Neural progenitor cell (in vitro differentiated cells): Measurements from ENCODE around the gene SNX2. TPM values are rescaled to one million over a fixed set of nuclear protein-coding genes. Genes with fewer than 3 reads are reported as not detected.

Source experiments
- DNase-seq: peaks from one replicate; pipeline ENCODE4 v3.0.0-alpha.2; 2016; ENCODE audit warnings: low spot score
- H2AFZ ChIP-seq: fragments of 200-600 bp; sonication (generic); replicated peaks from 2 replicates; pipeline ENCODE4 v1.6.1; 2016; ENCODE audit warnings: antibody characterized with exemption
- H3F3A ChIP-seq: fragments of 200-600 bp; sonication (generic); 2 replicates; pipeline ENCODE4 v1.6.1; 2016; ENCODE audit warnings: antibody characterized with exemption, low read depth
- H3K27ac ChIP-seq: fragments of 200-600 bp; sonication (generic); 2 replicates; pipeline ENCODE4 v1.5.1; 2016; ENCODE audit warnings: mild to moderate bottlenecking
- H3K27me3 ChIP-seq: fragments of 200-600 bp; sonication (generic); 2 replicates; pipeline ENCODE4 v1.6.1; 2016; ENCODE audit warnings: mild to moderate bottlenecking, moderate library complexity
- H3K36me3 ChIP-seq: fragments of 200-600 bp; sonication (generic); 2 replicates; pipeline ENCODE4 v1.5.1; 2016
- H3K4me1 ChIP-seq: fragments of 200-600 bp; sonication (generic); 2 replicates; pipeline ENCODE4 v1.6.1; 2016; ENCODE audit warnings: mixed run types
- H3K4me2 ChIP-seq: fragments of 200-600 bp; sonication (generic); 2 replicates; pipeline ENCODE4 v1.6.1; 2016
- H3K4me3 ChIP-seq: fragments of 200-600 bp; sonication (generic); 2 replicates; pipeline ENCODE4 v1.5.1; 2016
- H3K79me2 ChIP-seq: fragments of 200-600 bp; sonication (generic); 2 replicates; pipeline ENCODE4 v1.6.1; 2016; ENCODE audit warnings: low read depth
- H3K9ac ChIP-seq: fragments of 200-600 bp; sonication (generic); 2 replicates; pipeline ENCODE4 v1.6.1; 2016
- H3K9me3 ChIP-seq: fragments of 200-600 bp; sonication (generic); 2 replicates; pipeline ENCODE4 v1.5.1; 2016; ENCODE audit warnings: low read depth
- H4K20me1 ChIP-seq: fragments of 200-600 bp; sonication (generic); 2 replicates; pipeline ENCODE4 v1.6.1; 2016; ENCODE audit warnings: low read depth
- H3K27ac Mint-ChIP-seq: 3 replicates; pipeline ENCODE4 v1.8.0; 2021; ENCODE audit warnings: mixed read lengths
- H3K27me3 Mint-ChIP-seq: 2 replicates; pipeline ENCODE4 v1.8.0; 2022; ENCODE audit warnings: low read depth, mild to moderate bottlenecking, inconsistent platforms, moderate library complexity, mixed read lengths; ENCODE audit not compliant: insufficient read depth
- H3K36me3 Mint-ChIP-seq: 3 replicates; pipeline ENCODE4 v1.8.0; 2021; ENCODE audit warnings: mixed read lengths
- H3K4me1 Mint-ChIP-seq: 3 replicates; pipeline ENCODE4 v1.8.0; 2021; ENCODE audit warnings: mixed read lengths
- H3K4me3 Mint-ChIP-seq: 3 replicates; pipeline ENCODE4 v1.8.0; 2021; ENCODE audit warnings: mild to moderate bottlenecking, moderate library complexity, mixed read lengths
- H3K9me3 Mint-ChIP-seq: 3 replicates; pipeline ENCODE4 v1.8.0; 2020; ENCODE audit warnings: mixed read lengths
- EZH2 ChIP-seq: fragments of 200-600 bp; sonication (generic); IDR thresholded peaks from 2 replicates; pipeline ENCODE4 v1.6.1; 2017; ENCODE audit warnings: antibody characterized with exemption, mild to moderate bottlenecking, moderate library complexity
- EZH2phosphoT487 ChIP-seq: fragments of 200-600 bp; sonication (generic); IDR thresholded peaks from 2 replicates; pipeline ENCODE4 v1.6.1; 2017; ENCODE audit warnings: antibody characterized with exemption
- total RNA-seq: library from RNA; depleted of rRNA; stranded (reverse); fragments of >200 nt; gene quantifications from 2 replicates; pipeline ENCODE4 v1.2.3, GENCODE V29; 2015; ENCODE audit warnings: low replicate concordance
- TF ChIP-seq, protein P1 (sequence below): fragments of 200-600 bp; sonication (generic); IDR thresholded peaks from 2 replicates; pipeline ENCODE4 v1.5.1; 2017; ENCODE audit warnings: antibody characterized with exemption, mild to moderate bottlenecking

The SNX2 gene
- total RNA-seq, 1 donor from 2014 or later = 73.0 TPM

DNA sequence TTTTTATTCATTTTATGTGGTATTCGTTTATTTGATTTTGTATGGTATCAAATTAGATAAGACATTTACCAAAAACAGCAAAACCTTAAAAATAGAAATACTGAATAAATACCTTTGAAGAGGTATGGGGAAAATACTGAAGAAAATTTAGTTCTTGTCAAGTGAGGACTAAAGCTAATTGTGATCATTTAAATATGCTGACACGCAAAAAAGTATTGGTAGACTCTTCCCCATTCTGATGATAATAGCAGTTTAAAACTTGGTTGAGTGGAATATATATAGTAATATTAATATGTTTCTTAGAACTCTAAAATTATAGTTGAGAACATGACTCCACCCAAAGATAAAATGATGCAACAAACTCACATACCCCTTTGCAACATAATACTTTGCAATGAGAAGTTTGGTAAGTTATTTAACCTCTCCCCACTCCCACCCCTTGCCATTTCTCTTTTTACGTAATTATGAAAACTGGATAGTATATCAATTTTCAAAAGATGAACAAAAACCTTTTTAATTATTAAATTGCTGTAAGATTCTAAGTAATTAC lies 40.4 kb downstream of the SNX2 start:
- Histone ChIP-seq H3F3A (peaks cover 3% of the 10 kb centered on the region), H3K4me3 (no peak overlapping the region), H2AFZ (no peak overlapping the region), H3K9ac (no peak overlapping the region), H4K20me1 (peaks cover 4% of the 10 kb centered on the region), H3K9me3 (no peaks in the 10 kb centered on the region), H3K27ac (no peak overlapping the region), H3K4me2 (no peak overlapping the region), H3K4me1 (peaks cover 21% of the 10 kb centered on the region), H3K27me3 (no peaks in the 10 kb centered on the region), H3K79me2 (no peaks in the 10 kb centered on the region), H3K36me3 (peaks cover 24% of the 10 kb centered on the region)
- TF ChIP-seq EZH2phosphoT487 (no peak), EZH2 (no peak)
- TF ChIP-seq, protein P1, sequence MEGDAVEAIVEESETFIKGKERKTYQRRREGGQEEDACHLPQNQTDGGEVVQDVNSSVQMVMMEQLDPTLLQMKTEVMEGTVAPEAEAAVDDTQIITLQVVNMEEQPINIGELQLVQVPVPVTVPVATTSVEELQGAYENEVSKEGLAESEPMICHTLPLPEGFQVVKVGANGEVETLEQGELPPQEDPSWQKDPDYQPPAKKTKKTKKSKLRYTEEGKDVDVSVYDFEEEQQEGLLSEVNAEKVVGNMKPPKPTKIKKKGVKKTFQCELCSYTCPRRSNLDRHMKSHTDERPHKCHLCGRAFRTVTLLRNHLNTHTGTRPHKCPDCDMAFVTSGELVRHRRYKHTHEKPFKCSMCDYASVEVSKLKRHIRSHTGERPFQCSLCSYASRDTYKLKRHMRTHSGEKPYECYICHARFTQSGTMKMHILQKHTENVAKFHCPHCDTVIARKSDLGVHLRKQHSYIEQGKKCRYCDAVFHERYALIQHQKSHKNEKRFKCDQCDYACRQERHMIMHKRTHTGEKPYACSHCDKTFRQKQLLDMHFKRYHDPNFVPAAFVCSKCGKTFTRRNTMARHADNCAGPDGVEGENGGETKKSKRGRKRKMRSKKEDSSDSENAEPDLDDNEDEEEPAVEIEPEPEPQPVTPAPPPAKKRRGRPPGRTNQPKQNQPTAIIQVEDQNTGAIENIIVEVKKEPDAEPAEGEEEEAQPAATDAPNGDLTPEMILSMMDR = no peak
- H3K9me3 Mint-ChIP-seq = no peaks in the 10 kb centered on the region
- peaks cover 12% of the 10 kb centered on the region for H3K4me1 Mint-ChIP-seq
- no peaks in the 10 kb centered on the region for H3K27me3 Mint-ChIP-seq
- DNase-seq = no peak
- H3K27ac Mint-ChIP-seq = no peak overlapping the region
- H3K4me3 Mint-ChIP-seq = no peak overlapping the region
- H3K36me3 Mint-ChIP-seq = peaks cover 4% of the 10 kb centered on the region

DNA sequence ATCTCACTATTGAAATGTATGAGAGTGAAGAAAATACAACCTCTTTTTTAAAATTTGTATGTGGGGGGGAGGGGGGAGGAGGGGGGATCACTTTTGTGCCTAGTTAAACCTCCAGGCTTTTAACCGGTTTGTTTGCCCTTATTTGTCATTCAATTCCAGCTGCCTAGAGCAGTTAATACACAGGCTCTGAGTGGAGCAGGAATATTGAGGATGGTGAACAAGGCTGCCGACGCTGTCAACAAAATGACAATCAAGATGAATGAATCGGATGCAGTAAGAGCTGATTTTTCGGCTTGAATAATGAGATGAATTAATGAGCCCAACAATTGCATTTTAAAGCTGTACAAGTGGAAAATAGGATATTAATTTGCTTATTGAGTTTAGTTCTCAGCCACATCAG lies 41.9 kb downstream of the SNX2 start:
- Histone ChIP-seq H3K27ac (no peak overlapping the region), H3K9me3 (no peaks in the 10 kb centered on the region), H3K4me2 (peak overlapping the region; percentile 35), H3K79me2 (no peaks in the 10 kb centered on the region), H3K4me1 (peaks cover 14% of the 10 kb centered on the region), H4K20me1 (peaks cover 4% of the 10 kb centered on the region), H3K27me3 (no peaks in the 10 kb centered on the region), H2AFZ (no peak overlapping the region), H3F3A (peaks cover 3% of the 10 kb centered on the region), H3K9ac (no peak overlapping the region), H3K4me3 (no peak overlapping the region), H3K36me3 (peaks cover 19% of the 10 kb centered on the region)
- peaks cover 8% of the 10 kb centered on the region for H3K4me1 Mint-ChIP-seq
- H3K27me3 Mint-ChIP-seq = no peaks in the 10 kb centered on the region
- no peaks in the 10 kb centered on the region for H3K9me3 Mint-ChIP-seq
- no peak overlapping the region for H3K4me3 Mint-ChIP-seq
- TF ChIP-seq EZH2phosphoT487 (no peak), EZH2 (no peak)
- TF ChIP-seq, protein P1 = no peak
- peak; percentile 22 for DNase-seq
- peaks cover 14% of the 10 kb centered on the region for H3K36me3 Mint-ChIP-seq
- no peak overlapping the region for H3K27ac Mint-ChIP-seq

DNA sequence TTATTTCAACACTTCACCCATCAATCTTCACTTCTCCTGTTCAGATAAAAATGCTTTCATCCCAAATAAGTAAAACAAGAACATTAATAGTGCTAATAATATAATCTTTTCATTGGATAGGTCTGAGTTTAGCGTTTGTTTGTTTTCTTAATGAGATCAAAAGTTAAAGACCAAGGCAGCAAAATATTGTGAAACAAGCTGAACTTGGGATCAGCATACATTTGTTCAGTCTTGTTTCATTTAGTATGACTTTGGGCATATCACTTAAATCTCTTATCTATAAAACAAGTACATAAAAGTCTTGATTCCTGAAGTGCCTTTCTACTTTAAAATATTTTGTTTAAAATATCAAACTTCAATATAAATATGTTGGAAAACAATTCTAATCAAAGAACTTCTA lies 57.1 kb downstream of the SNX2 start:
- Mint-ChIP-seq H3K9me3 (no peaks in the 10 kb centered on the region), H3K4me1 (no peaks in the 10 kb centered on the region), H3K27ac (no peak overlapping the region), H3K36me3 (peaks cover 8% of the 10 kb centered on the region), H3K27me3 (no peaks in the 10 kb centered on the region), H3K4me3 (no peak overlapping the region)
- DNase-seq = no peak
- Histone ChIP-seq H3K79me2 (no peaks in the 10 kb centered on the region), H3K9me3 (no peaks in the 10 kb centered on the region), H3K4me1 (peaks cover 10% of the 10 kb centered on the region), H3F3A (no peaks in the 10 kb centered on the region), H3K27ac (no peak overlapping the region), H3K27me3 (no peaks in the 10 kb centered on the region), H3K4me2 (no peak overlapping the region), H3K36me3 (peaks cover 6% of the 10 kb centered on the region), H3K9ac (no peak overlapping the region), H3K4me3 (no peak overlapping the region), H4K20me1 (no peaks in the 10 kb centered on the region), H2AFZ (no peak overlapping the region)
- TF ChIP-seq EZH2 = no peak
- TF ChIP-seq EZH2phosphoT487 = no peak
- TF ChIP-seq, protein P1 = no peak
